Fibroblast of skin of back (primary cell): Measurements from ENCODE around the gene CCDC40.

ENCODE experiments used
- DNase-seq: peaks from one replicate; pipeline ENCODE4 v3.0.0-alpha.2; 2013

CCDC40 gene

DNA sequence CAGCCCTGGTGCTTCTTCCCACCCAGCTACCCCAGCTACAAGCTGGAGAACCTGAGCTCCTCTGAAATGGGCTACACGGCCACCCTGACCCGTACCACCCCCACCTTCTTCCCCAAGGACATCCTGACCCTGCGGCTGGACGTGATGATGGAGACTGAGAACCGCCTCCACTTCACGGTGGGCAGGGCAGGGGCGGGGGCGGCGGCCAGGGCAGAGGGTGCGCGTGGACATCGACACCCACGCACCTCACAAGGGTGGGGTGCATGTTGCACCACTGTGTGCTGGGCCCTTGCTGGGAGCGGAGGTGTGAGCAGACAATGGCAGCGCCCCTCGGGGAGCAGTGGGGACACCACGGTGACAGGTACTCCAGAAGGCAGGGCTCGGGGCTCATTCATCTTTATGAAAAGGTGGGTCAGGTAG is 68.5 kb downstream of the CCDC40 start:
- no peak for DNase-seq

DNA sequence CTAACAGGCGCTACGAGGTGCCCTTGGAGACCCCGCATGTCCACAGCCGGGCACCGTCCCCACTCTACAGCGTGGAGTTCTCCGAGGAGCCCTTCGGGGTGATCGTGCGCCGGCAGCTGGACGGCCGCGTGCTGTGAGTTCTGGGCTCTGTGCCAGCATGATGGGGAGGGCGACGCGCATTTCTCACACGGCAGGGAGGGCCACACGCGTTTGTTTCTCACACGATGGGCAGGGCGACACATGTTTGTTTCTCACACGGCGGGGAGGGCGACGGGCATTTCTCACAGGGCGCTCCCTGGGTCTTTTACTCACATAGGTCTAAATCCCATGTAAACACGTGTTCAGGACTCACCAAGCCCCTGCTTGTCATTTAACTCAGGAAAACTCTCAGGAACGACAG is 69.3 kb downstream of the CCDC40 start:
- DNase-seq: peak; percentile 42

DNA sequence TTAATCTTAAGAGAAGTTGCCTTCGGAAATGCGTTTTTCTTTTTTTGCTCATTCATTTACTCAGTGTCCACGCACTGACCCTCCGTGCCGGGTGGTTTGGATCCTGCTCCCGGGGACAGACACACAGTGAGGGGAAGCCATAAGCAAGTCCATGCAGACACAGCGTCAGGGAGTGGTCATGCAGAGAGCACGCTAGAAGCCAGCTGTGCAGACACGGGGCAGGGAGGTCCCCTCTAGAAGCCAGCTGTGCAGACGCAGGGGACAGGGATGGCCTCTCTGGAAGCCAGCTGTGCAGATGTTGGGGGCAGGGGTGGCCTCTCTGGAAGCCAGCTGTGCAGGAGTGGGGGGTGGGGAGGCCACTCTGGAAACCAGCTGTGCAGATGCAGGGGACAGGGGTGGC is 69.7 kb downstream of the CCDC40 start:
- DNase-seq: no peak

DNA sequence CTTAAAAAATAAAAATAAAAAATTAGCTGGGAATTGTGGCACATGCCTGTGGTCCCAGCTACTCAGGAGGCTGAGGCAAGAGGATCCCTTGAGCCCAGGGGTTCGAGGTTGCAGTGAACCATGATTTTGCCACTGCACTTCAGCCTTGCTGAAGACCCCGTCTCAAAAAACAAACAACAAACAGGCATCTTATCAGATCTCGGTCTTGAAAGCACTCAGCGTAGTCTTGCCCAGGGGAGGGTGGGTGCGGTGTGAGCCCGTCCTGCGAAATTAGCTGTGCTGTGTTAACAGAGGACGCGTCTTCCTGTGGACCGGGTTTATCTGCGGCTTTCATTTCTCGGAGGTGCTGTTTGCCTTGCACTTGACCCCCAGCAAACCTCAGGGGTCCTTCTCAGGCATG is 70.3 kb downstream of the CCDC40 start:
- no peak for DNase-seq

DNA sequence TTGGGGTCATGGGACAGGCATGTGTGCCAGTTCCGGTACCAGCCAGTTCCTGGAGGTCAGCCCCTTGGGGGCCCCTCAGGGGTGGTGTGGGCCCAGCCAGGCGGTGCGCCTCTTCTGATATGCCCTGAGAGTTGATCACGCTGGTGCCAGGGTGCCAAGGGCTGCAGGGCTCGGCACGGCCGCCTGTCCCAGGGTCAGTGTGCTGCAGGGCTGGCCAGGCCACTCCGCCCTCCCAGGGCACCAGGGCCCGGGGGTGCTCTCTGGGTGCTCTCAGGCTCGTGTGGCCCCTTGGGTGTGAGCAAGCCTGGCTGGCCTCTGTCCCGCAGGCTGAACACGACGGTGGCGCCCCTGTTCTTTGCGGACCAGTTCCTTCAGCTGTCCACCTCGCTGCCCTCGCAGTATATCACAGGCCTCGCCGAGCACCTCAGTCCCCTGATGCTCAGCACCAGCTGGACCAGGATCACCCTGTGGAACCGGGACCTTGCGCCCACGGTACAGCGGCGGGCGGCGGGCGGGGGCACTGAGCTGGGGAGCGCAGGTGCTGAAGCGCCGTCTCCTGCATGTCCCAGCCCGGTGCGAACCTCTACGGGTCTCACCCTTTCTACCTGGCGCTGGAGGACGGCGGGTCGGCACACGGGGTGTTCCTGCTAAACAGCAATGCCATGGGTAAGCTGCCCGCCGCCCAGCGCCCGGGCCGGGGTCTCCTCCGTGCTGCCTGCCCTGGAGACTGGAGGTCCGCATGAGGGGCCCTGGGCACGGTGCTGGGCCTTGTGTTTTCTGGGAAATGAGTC is 71.0 kb downstream of the CCDC40 start:
- DNase-seq: no peak

DNA sequence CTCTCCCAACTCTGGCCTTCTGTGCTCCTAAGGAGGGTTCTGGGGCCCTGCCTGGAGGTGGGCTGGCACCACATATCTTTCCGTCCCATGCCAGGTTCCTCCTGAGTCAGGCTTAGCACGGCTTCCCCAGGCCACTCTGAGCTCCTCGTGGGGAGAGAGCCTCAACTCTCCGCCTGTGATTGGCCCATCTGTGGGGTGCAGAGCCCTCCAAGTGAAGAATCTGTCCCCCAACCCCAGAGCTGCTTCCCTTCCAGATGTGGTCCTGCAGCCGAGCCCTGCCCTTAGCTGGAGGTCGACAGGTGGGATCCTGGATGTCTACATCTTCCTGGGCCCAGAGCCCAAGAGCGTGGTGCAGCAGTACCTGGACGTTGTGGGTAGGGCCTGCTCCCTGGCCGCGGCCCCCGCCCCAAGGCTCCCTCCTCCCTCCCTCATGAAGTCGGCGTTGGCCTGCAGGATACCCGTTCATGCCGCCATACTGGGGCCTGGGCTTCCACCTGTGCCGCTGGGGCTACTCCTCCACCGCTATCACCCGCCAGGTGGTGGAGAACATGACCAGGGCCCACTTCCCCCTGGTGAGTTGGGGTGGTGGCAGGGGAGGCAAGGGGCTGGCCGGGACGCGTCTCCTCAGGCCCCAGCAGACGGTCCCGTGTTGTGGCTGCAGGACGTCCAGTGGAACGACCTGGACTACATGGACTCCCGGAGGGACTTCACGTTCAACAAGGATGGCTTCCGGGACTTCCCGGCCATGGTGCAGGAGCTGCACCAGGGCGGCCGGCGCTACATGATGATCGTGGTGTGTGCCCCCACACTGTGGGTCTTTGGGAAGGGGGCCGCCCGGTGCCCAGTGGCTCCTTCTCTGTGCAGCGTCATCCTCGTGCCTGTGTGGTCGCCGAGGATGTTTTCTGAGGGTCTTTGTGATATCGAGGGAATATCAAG is 71.9 kb downstream of the CCDC40 start:
- DNase-seq: no peak

DNA sequence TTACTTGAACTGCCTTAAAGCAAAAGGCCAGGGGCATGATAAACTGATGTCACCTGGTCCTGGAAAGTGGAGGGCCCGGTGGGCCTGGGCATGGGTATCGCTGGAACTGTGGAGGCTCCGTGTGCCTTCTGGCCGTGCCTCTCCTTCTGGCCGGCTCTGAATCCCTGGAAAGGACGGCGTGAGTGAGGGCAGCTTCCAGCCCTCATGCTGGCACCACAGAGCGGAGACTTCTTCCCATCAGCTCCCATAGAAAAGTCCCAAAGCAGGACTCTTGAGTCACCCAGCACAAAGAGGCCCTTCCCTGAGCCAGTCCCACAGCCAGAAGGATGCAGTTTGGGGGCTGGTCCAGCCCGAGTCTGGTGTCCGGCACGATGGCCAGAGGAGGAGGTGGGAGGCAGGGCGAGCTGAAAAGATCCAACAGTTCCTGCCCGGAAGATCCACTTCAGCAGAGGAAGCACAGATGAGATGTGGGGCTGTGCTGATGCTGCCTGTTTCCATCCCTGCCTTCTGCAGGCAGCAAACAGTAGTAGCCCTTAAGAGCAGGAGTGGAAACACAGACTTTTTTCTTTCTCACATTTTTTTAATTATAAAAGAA is 72.7 kb downstream of the CCDC40 start:
- DNase-seq: no peak

DNA sequence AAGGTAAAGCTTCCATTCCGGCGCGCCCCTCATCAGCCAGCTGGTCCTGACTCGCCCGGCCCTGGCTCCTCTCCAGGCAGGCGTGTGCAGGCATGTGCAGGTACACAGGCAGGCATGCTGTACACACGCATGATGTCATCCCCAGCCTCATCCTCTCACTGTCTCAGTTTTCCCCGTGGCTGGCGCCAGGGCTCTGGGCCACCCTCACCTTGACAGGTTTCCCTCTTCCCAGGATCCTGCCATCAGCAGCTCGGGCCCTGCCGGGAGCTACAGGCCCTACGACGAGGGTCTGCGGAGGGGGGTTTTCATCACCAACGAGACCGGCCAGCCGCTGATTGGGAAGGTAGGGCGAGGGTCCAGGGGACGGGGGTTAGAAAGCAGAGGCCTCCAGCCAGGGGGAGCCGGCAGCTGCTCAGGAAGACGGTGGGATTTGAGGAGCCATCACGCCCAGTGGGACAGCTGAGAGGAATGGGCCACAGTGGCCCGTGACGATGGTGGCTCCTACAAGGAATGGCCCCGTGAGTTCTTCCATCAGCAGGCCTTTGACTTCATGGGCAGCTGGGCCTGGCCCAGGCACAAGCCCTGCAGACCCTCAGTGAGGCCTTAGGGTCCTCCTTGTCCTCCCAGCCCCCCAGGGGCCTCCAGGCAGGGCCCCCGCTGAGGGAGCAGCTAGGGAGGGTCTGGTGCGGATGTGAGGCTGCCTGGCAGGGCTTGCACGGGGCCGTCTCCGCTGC is 73.4 kb downstream of the CCDC40 start:
- DNase-seq: no peak

DNA sequence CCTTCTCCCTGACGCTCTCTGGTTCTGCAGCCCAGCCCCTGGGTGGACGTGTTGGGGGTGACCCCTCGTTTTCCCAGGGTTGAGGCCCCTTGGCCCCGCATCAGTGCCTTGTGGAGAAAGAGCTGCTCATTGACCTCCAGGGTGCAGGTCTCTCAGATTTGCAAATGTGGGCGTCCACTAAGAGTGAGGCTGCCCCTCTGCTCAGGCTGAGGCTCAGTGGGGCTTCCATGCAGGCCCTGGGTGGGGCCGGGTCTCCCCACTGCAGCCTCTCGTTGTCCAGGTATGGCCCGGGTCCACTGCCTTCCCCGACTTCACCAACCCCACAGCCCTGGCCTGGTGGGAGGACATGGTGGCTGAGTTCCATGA is 74.0 kb downstream of the CCDC40 start:
- no peak for DNase-seq

DNA sequence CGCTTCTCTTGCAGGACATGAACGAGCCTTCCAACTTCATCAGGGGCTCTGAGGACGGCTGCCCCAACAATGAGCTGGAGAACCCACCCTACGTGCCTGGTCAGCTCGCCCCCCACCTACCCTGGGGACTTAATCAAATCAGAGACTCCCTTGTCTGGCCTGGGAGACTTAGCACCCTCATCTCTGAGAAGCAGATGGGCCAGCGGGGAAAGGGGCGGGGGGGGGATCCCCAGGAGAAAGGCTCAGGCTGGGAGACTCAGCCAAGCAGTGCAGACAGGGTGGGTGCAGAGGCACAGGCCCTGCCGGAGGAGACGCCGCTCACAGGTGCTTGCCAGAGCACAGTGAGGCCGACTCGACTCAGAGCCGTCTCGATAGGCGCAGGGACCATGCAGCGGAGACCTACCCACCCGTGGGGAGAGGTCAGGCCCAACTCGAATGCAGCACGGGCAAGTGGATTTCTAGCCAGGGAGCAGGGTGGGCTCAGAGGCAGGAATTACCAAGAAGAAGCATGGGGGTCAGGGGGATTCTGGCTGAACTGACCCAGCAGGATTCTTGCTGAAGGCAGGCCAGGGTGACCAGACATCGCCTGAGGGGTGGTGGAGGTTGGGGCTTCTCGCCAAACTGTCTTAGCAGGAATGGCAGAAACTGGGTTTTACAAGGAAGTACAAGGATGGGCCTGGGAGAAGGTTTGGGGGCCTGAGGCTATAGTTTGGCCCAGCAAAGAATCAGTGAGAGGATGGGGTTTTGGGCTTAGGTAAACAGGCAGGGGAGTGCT is 74.7 kb downstream of the CCDC40 start:
- no peak for DNase-seq

DNA sequence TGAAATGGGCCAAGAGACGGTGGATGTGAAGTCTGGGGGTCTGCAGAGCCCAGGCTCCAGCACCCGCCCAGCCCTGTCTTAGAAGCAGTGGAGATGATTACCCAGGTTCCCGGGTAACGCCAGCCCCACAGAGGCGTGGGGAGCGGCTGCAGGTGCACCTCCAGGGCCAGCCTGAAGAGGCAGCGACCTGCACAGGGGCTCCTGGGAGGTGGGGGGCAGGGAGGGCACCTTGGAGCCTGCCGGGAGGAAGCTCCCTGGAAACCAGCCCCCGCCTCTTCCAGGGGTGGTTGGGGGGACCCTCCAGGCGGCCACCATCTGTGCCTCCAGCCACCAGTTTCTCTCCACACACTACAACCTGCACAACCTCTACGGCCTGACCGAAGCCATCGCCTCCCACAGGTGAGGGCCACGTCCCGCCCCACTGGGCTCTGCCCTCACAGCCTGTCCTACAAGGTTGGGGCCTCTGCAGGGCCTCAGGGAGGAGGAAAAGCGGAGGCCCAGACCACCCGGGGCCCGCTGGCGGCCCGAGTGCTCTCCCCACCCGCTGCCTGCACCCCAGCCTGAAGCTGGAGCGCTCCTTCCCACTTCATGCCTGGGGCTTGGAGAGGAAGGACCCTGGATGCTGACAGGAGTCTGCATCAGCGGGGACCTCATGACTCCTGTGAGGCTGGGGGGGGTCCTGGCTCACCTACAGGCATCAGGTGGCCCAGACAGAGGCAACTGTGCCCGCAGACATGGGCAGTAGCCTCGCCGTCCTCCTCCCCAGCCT is 75.4 kb downstream of the CCDC40 start:
- DNase-seq: no peak

DNA sequence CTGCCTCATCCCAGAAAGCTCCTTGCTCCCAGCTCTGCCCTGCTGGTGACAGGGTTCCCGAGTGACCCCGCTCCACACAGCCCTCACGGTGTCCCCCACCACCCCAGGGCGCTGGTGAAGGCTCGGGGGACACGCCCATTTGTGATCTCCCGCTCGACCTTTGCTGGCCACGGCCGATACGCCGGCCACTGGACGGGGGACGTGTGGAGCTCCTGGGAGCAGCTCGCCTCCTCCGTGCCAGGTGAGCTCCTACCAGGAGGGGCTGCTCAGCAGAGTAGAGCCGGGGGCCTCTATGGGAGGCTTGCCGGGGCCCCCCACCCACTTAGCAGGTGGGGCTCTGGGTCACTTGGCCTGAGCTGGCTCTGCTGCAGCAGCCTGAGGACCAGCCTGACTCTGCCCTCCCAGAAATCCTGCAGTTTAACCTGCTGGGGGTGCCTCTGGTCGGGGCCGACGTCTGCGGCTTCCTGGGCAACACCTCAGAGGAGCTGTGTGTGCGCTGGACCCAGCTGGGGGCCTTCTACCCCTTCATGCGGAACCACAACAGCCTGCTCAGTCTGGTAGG is 76.1 kb downstream of the CCDC40 start:
- no peak for DNase-seq

DNA sequence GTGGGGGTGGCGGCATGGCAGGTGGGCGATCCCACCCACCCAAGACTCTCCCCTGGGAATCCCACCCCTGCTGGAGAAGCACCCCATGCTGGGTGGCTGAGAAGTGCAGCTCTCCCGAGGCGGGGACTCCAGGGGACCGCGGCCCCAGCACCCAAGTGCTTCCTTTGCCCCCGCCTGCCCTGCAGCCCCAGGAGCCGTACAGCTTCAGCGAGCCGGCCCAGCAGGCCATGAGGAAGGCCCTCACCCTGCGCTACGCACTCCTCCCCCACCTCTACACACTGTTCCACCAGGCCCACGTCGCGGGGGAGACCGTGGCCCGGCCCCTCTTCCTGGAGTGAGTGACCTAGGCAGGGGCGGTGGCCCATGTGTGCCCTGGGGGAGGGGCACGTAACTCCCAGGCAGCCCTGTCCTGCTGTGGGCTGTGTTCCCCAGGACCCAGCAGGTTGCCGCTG is 76.6 kb downstream of the CCDC40 start:
- no peak for DNase-seq

DNA sequence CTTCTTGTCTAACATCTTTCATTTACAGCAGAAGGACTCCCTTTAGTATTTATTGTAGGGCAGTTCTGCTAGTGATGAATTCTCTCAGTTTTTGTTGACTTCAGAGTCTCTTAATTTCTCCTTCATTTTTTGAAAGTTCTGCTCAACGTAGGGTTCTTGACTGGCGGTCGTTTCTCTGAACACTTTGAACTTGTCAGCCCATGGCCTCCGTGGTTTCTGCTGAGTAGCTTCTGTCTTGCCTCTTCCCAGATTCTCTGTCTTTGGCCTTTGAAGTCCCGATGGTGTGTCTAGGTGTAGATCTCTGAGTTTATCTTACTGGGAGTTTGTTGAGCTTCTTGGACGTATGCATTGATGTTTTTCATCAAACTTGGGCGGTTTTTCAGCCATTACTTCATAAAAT is 78.3 kb downstream of the CCDC40 start:
- no peak for DNase-seq

DNA sequence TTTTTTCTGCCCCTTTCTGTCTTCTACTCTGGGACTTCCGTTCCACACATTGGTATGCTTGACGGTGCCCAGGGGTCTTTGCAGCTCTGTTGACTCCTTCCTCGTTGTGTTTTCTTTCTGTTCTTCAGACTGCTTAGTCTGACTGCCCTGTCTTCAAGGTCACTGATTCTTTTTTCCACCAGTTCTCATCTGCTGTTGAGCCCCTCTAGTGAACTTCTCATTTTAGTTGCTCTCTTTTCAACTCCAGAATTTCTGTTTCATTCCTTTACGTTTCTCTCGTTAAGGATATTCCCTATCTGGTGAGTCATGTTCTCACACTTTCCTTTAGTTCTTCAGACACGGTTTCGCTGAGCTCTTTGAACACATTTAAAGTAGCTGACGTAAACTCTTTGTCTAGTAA is 78.7 kb downstream of the CCDC40 start:
- DNase-seq: no peak

DNA sequence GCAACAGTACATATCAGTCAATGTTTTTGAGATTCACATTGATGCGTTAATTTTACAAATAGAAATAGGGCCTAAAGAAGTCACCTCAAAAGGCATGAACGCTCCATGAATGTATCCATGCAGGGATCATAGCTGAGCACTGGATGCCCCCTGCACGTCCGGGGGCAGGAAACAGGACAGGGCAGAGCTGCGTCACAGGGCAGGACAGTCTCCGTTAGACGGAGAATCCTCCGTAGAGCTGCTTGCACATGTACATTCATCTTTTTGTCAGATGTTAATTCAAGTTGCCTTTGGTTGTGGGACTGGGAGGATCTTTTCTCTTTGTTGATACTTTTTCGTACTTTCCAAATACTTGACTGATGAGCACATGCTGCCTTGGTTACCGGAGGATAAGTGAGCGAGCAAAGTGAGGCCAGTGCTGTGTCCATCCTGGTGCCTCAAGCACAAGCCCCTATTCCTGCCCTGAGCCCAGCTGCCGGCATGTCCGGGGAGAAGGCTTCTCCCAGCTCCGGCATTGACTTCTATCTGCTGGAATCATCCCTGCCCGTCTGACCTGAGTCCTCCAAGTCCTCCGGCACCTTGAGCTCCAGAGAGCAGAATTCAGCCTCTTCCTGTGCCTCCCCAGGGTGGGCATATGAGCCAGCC is 80.0 kb downstream of the CCDC40 start:
- DNase-seq: no peak

DNA sequence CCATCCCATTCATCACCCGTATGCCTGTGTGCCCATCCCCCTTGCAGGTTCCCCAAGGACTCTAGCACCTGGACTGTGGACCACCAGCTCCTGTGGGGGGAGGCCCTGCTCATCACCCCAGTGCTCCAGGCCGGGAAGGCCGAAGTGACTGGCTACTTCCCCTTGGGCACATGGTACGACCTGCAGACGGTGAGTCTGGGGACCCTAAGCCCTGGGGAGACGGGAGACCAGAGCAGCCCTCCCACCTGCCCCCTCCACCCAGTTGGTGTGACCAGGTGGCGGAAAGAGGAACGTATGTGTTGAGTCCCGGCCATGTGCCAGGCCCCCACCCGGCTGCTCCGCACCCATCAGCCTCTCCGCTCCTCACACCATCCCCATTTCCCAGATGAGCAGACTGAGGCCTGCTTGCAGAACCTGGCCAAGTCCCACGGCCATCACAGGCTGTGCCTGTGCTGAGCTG is 80.5 kb downstream of the CCDC40 start:
- no peak for DNase-seq

DNA sequence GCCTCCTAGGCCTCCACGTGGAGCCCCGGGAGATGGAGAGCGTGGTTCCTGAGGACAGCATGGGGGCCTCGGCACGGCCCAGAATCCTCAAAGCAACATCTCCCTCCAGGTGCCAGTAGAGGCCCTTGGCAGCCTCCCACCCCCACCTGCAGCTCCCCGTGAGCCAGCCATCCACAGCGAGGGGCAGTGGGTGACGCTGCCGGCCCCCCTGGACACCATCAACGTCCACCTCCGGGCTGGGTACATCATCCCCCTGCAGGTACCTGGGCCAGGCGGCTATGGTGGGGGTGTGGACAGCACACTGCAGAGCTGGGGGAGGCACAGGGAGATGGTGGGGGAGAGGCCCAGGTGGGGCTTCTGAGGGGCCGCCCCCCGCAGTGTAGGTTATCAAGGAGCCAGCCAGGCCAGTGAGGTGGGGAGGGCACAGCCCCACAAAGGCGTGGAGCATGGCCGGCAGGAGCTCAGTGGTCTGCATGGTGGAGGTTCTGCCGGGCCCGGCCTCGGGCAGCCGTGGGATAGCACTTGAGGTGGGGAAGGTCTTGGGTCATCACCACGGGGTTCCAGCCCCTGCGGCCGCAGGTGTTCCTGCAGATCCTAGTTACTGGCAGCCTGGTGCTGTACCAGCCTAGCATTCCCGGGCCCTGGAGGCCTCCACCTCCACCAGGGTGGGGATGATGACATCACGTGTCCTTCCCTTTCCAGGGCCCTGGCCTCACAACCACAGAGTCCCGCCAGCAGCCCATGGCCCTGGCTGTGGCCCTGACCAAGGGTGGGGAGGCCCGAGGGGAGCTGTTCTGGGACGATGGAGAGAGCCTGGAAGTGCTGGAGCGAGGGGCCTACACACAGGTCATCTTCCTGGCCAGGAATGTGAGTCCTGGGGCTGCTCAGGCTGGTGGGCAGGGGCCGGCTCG is 81.3 kb downstream of the CCDC40 start:
- no peak for DNase-seq
